H9 (cell line): ENCODE results near the gene ATRNL1. TPM values are rescaled to one million over a fixed set of nuclear protein-coding genes. Genes with fewer than 3 reads are reported as not detected.

Experiments used
- DNase-seq: peaks from one replicate; pipeline ENCODE4 v3.0.0-alpha.2; 2017
- H2AFZ ChIP-seq: one replicate; pipeline ENCODE4 v1.6.1; 2013; ENCODE audit warnings: mild to moderate bottlenecking, low read length, control low read depth, moderate library complexity
- H2AK5ac ChIP-seq: 2 replicates; pipeline ENCODE4 v1.6.1; 2013; ENCODE audit warnings: low read length, control low read depth, mixed read lengths; ENCODE audit not compliant: insufficient read length
- H2BK120ac ChIP-seq: one replicate; pipeline ENCODE4 v1.6.1; 2013; ENCODE audit warnings: low read depth, mild to moderate bottlenecking, low read length, control low read depth, inconsistent platforms; ENCODE audit not compliant: poor library complexity, severe bottlenecking
- H2BK12ac ChIP-seq: 2 replicates; pipeline ENCODE4 v1.6.1; 2013; ENCODE audit warnings: low read length, control low read depth, mixed read lengths, low read depth; ENCODE audit not compliant: insufficient read length
- H2BK15ac ChIP-seq: 2 replicates; pipeline ENCODE4 v1.6.1; 2013; ENCODE audit warnings: low read depth, low read length, control low read depth
- H2BK20ac ChIP-seq: one replicate; pipeline ENCODE4 v1.6.1; 2013; ENCODE audit warnings: low read depth, mild to moderate bottlenecking, low read length, control low read depth, inconsistent platforms; ENCODE audit not compliant: poor library complexity, severe bottlenecking
- H2BK5ac ChIP-seq: 2 replicates; pipeline ENCODE4 v1.6.1; 2013; ENCODE audit warnings: low read length, control low read depth, mixed read lengths; ENCODE audit not compliant: insufficient read length
- H3K14ac ChIP-seq: 2 replicates; pipeline ENCODE4 v1.6.1; 2013; ENCODE audit warnings: low read length, control low read depth; ENCODE audit not compliant: insufficient read depth
- H3K18ac ChIP-seq: 2 replicates; pipeline ENCODE4 v1.6.1; 2013; ENCODE audit warnings: low read depth, mild to moderate bottlenecking, mixed read lengths, low read length, control low read depth; ENCODE audit not compliant: insufficient read length
- H3K23ac ChIP-seq: 2 replicates; pipeline ENCODE4 v1.6.1; 2013; ENCODE audit warnings: low read length, control low read depth, mixed read lengths, low read depth; ENCODE audit not compliant: insufficient read length
- H3K23me2 ChIP-seq: 2 replicates; pipeline ENCODE4 v1.6.1; 2013; ENCODE audit warnings: low read depth, mild to moderate bottlenecking, mixed read lengths, low read length, control low read depth; ENCODE audit not compliant: insufficient read length, poor library complexity, severe bottlenecking
- H3K27ac ChIP-seq: 2 replicates; pipeline ENCODE4 v1.5.1; 2013; ENCODE audit warnings: low read length, control low read depth, mixed read lengths, low read depth; ENCODE audit not compliant: insufficient read length
- H3K27me3 ChIP-seq: 2 replicates; pipeline ENCODE4 v1.6.1; 2013; ENCODE audit warnings: low read length, control low read depth, inconsistent platforms; ENCODE audit not compliant: insufficient read depth
- H3K4ac ChIP-seq: 2 replicates; pipeline ENCODE4 v1.6.1; 2013; ENCODE audit warnings: low read depth, mild to moderate bottlenecking, control low read depth, inconsistent platforms, low read length, moderate library complexity
- H3K4me1 ChIP-seq: 2 replicates; pipeline ENCODE4 v1.6.1; 2013; ENCODE audit warnings: low read length, control low read depth, inconsistent platforms; ENCODE audit not compliant: insufficient read depth
- H3K4me2 ChIP-seq: 2 replicates; pipeline ENCODE4 v1.6.1; 2013; ENCODE audit warnings: low read length, control low read depth, mixed read lengths; ENCODE audit not compliant: insufficient read length, insufficient read depth
- H3K56ac ChIP-seq: 2 replicates; pipeline ENCODE4 v1.6.1; 2013; ENCODE audit warnings: low read depth, mild to moderate bottlenecking, mixed read lengths, low read length, control low read depth; ENCODE audit not compliant: insufficient read length
- H3K79me1 ChIP-seq: 2 replicates; pipeline ENCODE4 v1.6.1; 2013; ENCODE audit warnings: low read depth, mild to moderate bottlenecking, moderate library complexity, low read length, control low read depth, inconsistent platforms; ENCODE audit not compliant: insufficient read depth, poor library complexity, severe bottlenecking
- H3K79me2 ChIP-seq: 2 replicates; pipeline ENCODE4 v1.6.1; 2013; ENCODE audit warnings: low read length, control low read depth, inconsistent platforms; ENCODE audit not compliant: insufficient read depth
- H3K9ac ChIP-seq: 2 replicates; pipeline ENCODE4 v1.6.1; 2013; ENCODE audit warnings: low read length, control low read depth, mixed read lengths; ENCODE audit not compliant: insufficient read length; ENCODE audit errors: extremely low read depth
- H3K9me3 ChIP-seq: one replicate; pipeline ENCODE4 v1.6.1; 2013; ENCODE audit warnings: low read depth, low read length, inconsistent platforms; ENCODE audit not compliant: control insufficient read depth
- H3T11ph ChIP-seq: one replicate; pipeline ENCODE4 v1.6.1; 2013; ENCODE audit warnings: mild to moderate bottlenecking, low read length, control low read depth, inconsistent platforms
- H4K20me1 ChIP-seq: one replicate; pipeline ENCODE4 v1.6.1; 2013; ENCODE audit not compliant: control insufficient read depth, insufficient read length, insufficient read depth
- H4K5ac ChIP-seq: 2 replicates; pipeline ENCODE4 v1.6.1; 2013; ENCODE audit warnings: low read depth, mild to moderate bottlenecking, mixed read lengths, low read length, control low read depth; ENCODE audit not compliant: insufficient read length
- H4K8ac ChIP-seq: replicated peaks from 2 replicates; pipeline ENCODE4 v1.6.1; 2013; ENCODE audit warnings: low read length, control low read depth, mixed read lengths, low read depth; ENCODE audit not compliant: insufficient read length
- H4K91ac ChIP-seq: 2 replicates; pipeline ENCODE4 v1.6.1; 2013; ENCODE audit warnings: low read depth, mild to moderate bottlenecking, moderate library complexity, mixed read lengths, low read length, control low read depth; ENCODE audit not compliant: insufficient read length
- H3K27ac Mint-ChIP-seq, 3 experiments: 2 replicates in 2 of 3; 3 replicates in 1 of 3; pipeline ENCODE4 v1.8.0; 2020 to 2021; ENCODE audit warnings: mixed read lengths in 3 of 3, mild to moderate bottlenecking in 1 of 3, moderate library complexity in 1 of 3
- H3K27me3 Mint-ChIP-seq: 2 replicates; pipeline ENCODE4 v1.8.0; 2021; ENCODE audit warnings: low read depth, mild to moderate bottlenecking, moderate library complexity, mixed read lengths
- H3K36me3 Mint-ChIP-seq, 3 experiments: 2 replicates in 2 of 3; 3 replicates in 1 of 3; pipeline ENCODE4 v1.8.0; 2020 to 2021; ENCODE audit warnings: low read depth in 3 of 3, mixed read lengths in 3 of 3; ENCODE audit not compliant: insufficient read depth in 1 of 3
- H3K4me1 Mint-ChIP-seq, 2 experiments: 2 replicates each; pipeline ENCODE4 v1.8.0; 2020; ENCODE audit warnings: mixed read lengths in 2 of 2
- H3K4me3 Mint-ChIP-seq, 2 experiments: 2 replicates in 1 of 2; 3 replicates in 1 of 2; pipeline ENCODE4 v1.8.0; 2020 to 2021; ENCODE audit warnings: mild to moderate bottlenecking in 2 of 2, mixed read lengths in 2 of 2, moderate library complexity in 1 of 2
- H3K9me3 Mint-ChIP-seq, 2 experiments: 2 replicates in 1 of 2; 3 replicates in 1 of 2; pipeline ENCODE4 v1.8.0; 2020; ENCODE audit warnings: mild to moderate bottlenecking in 2 of 2, mixed read lengths in 2 of 2, moderate library complexity in 1 of 2
- CTCF ChIP-seq: fragments of 200-600 bp; sonication (generic); conservative IDR thresholded peaks from 3 replicates; pipeline ENCODE4 v1.8.0; 2021; ENCODE audit warnings: antibody characterized with exemption, mild to moderate bottlenecking
- WGBS: extraction: QIAGEN DNeasy Blood & Tissue Kit; methylation state at CpG from one replicate; pipeline ENCODE4 v1.1.7; 2013; ENCODE audit warnings: missing lambda C conversion rate, low lambda C conversion rate, mixed read lengths; ENCODE audit not compliant: insufficient read length; ENCODE audit errors: extremely low coverage; 5-methylcytosine and 5-hydroxymethylcytosine counted together
- total RNA-seq: library from RNA; stranded (reverse); gene quantifications from 2 replicates; pipeline ENCODE4 v1.2.1, GENCODE V29; 2021

The ATRNL1 gene
- total RNA-seq, 1 experiment from 2014 or later: 9.2 TPM

- TF ChIP-seq CTCF: no peak
Observed at GRCh38 chr10:115066528-115066927, 26.6 kb upstream of the ATRNL1 start.

More at GRCh38 chr10:115066528-115066927, 26.6 kb upstream of the ATRNL1 start:
- Mint-ChIP-seq H3K27ac (no peak overlapping the region), H3K4me1 (peaks cover 10 to 16% of the 10 kb centered on the region in 2 experiments), H3K9me3 (no peaks in the 10 kb centered on the region; a peak in 1 of 5 replicates), H3K36me3 (no peaks in the 10 kb centered on the region), H3K4me3 (no peak overlapping the region), H3K27me3 (no peaks in the 10 kb centered on the region)
- H3K79me2 ChIP-seq: no peaks in the 10 kb centered on the region
- H3K27me3 ChIP-seq: no peaks in the 10 kb centered on the region
- H3K23me2 ChIP-seq: no peaks in the 10 kb centered on the region
- H3T11ph ChIP-seq: no peak overlapping the region
- H2BK5ac ChIP-seq: no peak overlapping the region
- H3K23ac ChIP-seq: no peak overlapping the region
- H4K20me1 ChIP-seq: no peaks in the 10 kb centered on the region
- H2AK5ac ChIP-seq: no peak overlapping the region
- no peak overlapping the region for H2AFZ ChIP-seq
- no peak overlapping the region for H3K18ac ChIP-seq
- no peak overlapping the region for H3K4me2 ChIP-seq
- no peak overlapping the region for H3K9ac ChIP-seq
- no peak overlapping the region for H3K14ac ChIP-seq
- H3K27ac ChIP-seq: no peak overlapping the region
- H2BK12ac ChIP-seq: no peak overlapping the region
- DNase-seq: no peak
- H3K4me1 ChIP-seq: peaks cover 9% of the 10 kb centered on the region; the same call in 1 of the 2 replicates
- H3K56ac ChIP-seq: no peak overlapping the region
- H2BK120ac ChIP-seq: no peak overlapping the region
- no peak overlapping the region for H4K91ac ChIP-seq
- H3K9me3 ChIP-seq: no peaks in the 10 kb centered on the region
- no peak overlapping the region for H4K8ac ChIP-seq
- H2BK15ac ChIP-seq: no peak overlapping the region
- no peak overlapping the region for H4K5ac ChIP-seq
- no CpG with 5 or more reads among the region's 1 CpG for WGBS
- H2BK20ac ChIP-seq: no peak overlapping the region
- no peaks in the 10 kb centered on the region for H3K79me1 ChIP-seq
- H3K4ac ChIP-seq: no peak overlapping the region
